Measurements from ENCODE around the gene PRADC1.

DNA sequence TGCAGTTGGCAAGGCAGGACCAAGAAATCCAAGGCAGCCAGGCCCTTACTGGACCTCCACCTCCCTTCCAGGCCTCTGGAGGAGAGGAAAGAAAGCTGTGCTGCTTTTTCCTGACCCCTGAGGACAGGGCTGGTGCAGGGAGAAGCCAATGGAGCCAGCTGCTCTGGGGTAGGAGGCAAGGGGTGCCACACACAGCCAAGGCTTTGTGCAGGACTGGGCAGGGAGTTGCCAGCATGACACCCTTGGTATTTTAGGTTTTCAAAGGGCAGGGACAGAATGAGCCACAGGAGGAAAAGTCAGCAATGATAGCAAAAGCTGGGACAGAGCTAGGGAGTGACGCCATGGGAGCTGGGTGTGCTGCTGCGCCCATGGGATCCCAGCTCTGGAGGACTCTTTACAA, 24.0 kb upstream of the PRADC1 start:
- no peak for TF ChIP-seq POLR2A (IDR thresholded peaks at IDR 0.05; ENCODE audit: low read depth, low read length)
- no peak for TF ChIP-seq POLR2AphosphoS5 (IDR thresholded peaks at IDR 0.05; ENCODE audit: low read depth, low read length)
- no peak for TF ChIP-seq TAF1 (IDR thresholded peaks at IDR 0.05; ENCODE audit: borderline replicate concordance, low read depth, low read length)

Data from GM12892 (cell line).